Stimulated activated CD8-positive, alpha-beta memory T cell treated with anti-CD3 and anti-CD28 coated beads, Interleukin-7, amount 100 ng/mL, for 4 hours (primary cell): ENCODE data around the gene ARHGDIA.
"Not testable (repeated sequence)": the region's sequence is repeated elsewhere in the genome, so short reads cannot be mapped to it uniquely, and the experiment has no call there.

Source experiments
- DNase-seq, 2 donors: peaks; one replicate each; pipeline ENCODE4 v3.0.0-alpha.2; 2020; ENCODE audit warnings: low read depth in 2 of 2

ARHGDIA gene

DNA sequence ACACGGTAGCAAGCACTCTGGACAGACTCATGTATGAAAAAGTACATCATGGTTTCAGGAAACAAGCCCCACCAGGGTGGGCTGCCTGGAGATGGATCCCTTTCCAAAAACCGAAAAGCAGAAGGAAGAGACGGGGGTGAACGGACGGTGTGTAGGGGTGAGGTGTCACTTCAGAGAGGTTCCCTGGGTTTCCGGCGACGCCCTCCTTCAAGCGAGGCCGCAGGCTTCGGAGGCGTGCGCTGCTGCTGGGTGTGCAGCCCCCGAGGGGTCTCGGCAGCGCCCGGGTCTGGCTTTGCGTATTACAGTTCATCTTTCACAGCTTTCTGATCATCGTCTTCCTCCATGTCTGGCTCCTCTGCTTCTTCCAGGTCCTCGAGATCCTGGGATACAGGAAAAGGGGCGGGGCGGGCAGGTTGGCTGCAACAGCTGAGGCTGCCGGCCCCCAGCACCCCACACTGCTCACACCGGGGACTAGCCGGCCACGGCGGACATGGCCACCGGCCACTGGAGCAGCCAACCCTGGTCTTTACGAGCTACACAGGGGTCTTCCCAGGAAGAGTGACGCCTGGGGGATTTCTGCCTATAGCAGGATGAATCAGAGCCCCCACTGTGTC lies 27.3 kb downstream of the ARHGDIA start:
- no peak for DNase-seq

DNA sequence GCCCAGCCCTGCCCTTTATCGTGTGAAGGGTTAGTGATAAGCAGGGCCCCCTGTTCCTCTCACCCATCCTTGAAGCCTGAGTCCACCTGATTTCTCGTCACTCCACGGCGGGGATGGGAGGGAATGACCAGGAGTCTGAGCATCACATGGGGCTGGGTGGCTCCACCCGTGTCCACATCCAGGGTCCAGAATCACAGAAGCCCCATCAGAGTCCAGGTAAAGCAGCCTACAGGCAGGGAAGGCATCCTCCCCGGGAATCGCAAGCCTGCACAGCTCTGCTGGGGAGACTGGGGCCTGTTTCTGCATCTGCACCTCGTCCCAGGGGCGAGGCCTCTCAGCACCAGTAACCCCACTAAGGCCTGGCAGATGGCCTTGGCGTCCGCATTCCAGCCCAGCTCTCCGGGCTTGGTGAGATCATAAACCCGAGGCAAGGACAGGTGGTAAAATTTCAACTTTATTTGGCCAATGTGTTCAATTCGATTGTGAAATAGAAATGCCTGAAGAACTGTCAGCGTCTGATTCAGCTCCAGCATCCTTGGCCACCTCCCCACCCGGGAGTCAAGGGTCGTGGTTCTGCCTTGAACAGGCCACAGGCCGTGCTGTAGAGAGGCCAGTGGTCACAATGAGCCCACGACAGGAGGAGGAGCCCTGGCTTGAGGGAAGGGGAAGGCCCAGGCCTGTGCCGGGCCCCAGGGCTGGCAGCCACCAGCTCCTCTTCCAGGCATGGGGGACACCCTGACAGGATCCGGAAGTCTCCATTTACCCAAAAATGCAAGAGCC lies 28.2 kb downstream of the ARHGDIA start:
- no peak for DNase-seq

DNA sequence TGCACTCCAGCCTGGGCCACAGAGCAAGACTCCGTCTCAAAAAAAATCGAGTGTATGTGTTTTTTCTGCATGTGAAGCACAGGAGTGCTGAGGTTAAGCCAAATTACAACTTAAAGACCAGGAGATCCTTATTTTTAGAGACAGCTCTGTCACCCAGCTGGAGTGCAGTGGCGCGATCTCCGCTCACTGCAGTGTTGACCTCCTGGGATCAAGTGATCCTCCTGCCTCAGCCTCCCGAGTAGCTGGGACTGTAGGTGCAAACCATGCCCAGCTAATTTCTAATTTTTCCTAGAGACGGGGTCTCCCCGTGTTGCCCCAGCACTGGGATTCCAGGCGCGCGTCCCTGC lies 28.8 kb downstream of the ARHGDIA start:
- DNase-seq: no peak

DNA sequence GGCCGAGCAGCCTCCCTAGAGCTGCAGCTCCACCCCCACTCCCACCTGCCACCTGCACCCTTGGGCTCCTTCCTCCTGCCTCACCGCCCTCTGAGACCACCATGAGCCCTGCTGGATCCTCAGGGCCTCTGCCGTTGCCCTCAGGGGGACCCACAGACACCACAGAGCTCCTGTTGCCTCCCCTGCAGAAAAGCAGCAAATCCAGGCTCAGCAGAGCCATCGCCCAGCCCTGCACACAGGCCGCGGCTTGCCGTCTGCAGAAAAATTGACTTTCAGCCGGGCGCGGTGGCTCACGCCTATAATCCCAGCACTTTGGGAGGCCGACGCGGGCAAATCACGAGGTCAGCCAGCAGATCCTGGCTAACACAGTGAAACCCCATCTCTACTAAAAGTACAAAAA lies 29.3 kb downstream of the ARHGDIA start:
- no peak for DNase-seq

DNA sequence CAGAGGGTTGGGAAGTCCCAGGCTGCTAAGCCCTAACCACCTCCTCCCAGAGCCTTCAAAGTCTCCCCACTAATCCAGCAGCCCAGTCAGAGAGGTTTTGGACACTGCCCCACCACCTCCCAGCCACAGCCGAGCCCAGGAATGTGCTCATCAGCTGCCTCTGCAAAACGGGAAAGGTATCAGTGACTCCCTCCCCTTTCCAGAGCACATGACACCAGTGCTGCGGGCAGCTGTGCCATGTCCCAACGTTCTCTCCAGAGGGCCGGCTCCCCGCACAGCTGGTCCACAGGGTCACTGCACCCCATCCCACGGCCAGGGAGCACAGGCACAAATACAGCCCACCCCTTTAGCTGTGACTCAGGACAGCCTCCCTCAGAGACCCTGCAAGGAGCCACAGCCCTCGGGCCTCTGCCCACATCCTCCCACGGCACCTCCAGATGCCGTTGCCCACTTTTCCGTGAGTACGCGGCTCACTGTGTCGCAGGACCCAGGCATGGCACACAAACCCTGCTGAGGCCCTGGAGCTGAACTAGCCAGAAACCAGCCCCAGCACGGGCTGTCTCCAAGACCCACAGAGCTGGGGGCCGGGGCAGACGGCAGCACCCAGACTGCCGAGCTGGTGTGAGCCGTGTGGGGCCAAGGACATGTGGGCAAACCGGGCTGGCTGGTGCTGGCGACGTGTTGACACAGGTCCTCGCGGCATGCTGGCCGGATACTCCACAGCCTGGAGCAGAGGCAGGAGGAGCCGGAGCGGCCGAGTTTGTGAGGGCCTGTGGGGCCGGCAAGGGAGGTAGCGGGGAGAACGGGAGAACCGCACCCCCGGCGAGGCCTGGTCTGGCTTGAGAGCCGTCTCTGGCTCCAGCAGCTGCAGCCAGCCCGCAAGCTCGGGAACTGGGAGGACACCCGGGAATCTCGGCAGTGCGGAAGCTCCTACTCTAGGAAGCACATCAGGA lies 30.0 kb downstream of the ARHGDIA start:
- DNase-seq: no peak

DNA sequence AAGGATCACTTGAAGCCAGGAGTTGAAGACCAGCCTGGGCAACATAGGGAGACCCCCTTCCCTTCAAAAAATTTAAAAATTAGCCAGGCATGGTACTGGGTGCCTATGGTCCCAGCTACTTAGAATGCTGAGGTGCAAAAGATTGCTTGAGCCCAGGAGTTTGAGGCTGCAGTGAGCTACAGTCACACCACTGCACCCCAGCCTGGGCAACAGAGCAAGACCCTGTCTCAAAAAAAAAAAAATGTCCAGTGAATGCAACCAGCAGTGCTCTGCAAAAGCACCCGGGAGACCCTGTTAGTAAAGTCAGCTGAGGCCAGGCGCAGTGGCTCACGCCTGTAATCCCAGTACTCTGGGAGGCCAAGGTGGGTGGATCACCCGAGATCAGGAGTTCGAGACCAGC lies 31.1 kb downstream of the ARHGDIA start:
- not testable (repeated sequence) for DNase-seq

DNA sequence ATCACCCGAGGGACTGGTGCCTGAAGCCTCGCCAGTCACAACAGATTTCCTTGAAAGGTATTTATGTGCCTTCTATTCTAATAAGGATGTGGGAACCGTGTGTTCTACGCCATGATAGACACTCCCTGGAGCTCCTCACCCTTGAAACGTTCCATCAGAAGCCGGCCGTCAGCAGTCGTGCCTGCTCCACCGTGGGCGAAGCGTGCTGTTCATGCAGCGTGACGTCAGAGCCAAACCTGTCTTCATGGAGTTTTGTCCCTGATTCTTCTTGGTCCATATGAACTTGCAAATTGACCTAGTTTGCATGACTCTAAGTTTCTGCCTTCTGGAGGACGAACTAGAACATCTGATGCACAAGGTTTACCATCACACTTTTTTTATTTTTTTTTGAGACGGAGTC lies 31.8 kb downstream of the ARHGDIA start:
- no peak for DNase-seq

DNA sequence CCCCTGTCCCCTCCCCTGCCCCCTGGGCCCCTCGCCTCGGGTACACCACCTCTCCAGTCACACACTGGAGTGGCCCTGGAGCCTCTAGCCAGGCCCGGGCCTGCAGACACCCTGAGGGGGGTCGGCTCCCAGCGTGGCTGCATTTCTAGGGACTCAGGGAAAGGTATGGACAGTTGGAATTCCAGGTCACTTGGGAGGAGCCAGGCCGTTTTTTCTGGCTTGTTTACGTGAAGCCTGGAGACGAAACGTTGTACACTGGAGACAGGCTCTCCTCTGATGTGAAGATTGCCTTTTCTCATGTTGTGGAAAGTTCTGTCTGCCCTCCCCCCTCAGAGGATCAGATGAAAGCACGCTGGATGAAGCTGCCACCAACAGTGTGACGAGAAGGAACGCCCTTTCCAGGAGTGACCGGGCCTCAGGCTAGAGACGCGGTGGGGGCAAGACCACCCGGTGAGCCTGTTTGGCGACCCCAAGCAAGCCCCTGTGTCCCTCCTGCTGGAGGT lies 32.3 kb downstream of the ARHGDIA start:
- DNase-seq: no peak

DNA sequence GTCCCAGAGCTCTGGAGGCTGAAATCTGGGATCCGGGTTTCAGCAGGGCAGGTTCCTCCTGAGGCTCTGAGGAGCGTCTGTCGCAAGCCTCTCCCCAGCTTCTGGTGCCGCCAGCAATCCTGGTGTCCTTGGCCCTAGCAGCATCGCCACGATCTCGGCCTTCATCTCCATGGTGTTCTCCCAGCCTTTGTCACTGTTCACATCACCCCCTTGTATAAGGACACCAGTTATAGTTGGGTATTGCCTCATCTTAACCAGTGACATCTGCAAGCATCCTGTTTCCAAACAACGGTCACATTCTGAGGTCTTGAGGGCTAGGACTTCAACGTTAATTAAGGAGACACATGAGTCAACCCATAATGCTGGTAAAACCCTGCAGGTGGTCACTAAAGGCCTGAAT lies 33.5 kb downstream of the ARHGDIA start:
- no peak for DNase-seq

DNA sequence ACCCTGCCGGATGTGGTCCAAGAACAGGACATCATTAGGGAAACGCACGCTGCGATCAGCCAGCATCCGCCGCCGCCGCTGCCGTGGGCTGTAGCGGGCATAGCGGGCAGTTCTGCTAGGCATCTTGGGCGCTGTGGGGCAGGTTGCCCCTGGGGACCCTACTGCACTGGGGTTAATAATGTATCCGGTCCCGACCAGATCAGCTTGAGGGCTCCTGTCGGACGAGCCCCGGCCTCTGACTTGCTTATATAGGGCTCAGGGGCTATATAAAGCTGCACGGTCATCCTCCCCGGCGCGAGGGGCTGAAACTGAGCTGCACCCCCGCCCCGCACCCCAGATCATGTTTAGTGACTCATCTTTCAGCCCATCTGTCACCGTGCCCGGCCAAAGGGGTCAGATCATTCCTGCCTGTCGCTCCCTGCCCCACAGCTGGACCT lies 36.3 kb downstream of the ARHGDIA start, which contains the start of gene PPP1R27:
TSS of gene PPP1R27 (minus strand) at position 220 of the 437 bp plus-strand sequence. CDS start at position 123, 97 bp downstream.
- DNase-seq: no peak

DNA sequence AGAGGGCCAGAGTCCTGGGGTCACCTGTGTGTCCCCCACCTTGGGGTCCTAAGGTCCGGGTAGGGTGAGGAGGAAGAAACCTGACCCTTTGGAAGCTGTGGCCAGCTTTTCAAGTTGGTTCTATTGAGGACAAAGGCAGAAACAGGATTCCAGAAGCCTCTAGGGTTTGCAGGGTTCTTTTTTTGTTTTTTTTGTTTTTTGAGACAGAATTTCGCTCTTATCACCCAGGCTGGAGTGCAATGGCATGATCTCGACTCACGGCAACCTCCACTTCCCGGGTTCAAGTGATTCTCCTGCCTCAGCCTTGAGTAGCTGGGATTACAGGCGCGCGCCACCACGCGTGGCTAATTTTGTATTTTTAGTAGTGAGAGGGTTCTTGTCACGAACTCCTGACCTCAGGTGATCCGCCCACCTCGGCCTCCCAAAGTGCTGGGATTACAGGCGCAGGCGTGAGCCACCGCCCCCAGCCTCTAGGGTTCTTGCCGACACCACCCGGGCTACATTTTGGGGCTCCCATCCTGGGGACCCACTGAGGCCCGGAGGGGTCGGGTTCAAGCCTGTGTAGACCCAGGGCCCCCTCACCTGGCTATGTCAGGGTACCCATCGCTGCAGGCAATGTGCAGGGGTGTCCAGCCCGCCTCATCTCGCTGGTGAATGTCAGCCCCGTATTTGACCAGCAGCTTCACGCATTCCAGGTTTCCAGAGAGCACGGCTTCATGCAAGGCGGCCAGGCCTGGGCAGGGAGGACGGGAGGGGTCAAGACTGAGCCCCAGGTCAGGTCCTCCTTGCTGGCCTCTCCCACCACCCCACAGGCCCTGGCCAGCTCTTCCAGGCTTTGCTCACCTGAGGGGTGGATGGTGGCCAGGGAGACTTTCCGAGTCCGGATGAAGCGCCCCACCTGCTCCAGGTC lies 37.0 kb downstream of the ARHGDIA start:
- DNase-seq: no peak

DNA sequence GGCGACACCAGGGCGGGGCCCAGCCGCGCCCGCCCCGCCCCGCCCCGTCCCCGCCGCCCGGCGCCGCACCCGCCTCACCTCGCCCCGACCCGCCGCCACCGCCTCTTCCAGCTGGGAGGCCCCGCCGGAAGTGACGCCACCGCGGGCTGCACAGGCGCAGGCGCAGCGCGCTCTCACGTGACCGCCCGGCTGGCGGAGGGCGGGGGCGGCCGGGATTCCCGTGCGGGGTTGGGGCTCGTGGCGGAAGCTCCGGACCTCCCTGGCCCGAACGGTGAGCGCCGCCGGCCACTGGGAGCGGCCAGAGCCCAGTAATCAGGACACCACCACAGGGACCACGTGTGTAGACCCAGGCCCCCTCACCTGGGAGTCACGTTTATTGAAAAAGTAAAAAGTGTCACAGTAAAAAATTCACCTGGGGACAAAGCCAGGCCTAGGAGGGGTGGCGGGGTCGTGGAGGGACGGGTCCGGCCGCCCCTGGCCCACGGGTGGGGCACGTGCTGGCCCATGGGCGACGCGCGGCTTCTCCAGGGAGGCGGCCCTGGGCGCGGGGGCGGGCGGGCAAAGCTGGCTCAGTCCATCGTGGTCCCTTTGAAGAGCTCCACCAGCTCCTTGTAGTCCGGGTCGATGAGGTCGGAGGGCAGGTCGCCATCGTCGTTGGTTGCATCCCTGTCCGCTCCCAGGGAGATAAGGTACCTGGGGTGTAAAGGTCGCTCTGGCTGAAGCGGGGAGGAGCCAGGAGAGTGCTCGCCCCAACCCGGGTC lies 37.8 kb downstream of the ARHGDIA start, which contains the start of gene MCRIP1:
TSS of gene MCRIP1 (minus strand) at position 132 of the 761 bp plus-strand sequence. CDS start 8,785 bp downstream, outside the sequence.
- DNase-seq: peak; percentile 85 to 95

DNA sequence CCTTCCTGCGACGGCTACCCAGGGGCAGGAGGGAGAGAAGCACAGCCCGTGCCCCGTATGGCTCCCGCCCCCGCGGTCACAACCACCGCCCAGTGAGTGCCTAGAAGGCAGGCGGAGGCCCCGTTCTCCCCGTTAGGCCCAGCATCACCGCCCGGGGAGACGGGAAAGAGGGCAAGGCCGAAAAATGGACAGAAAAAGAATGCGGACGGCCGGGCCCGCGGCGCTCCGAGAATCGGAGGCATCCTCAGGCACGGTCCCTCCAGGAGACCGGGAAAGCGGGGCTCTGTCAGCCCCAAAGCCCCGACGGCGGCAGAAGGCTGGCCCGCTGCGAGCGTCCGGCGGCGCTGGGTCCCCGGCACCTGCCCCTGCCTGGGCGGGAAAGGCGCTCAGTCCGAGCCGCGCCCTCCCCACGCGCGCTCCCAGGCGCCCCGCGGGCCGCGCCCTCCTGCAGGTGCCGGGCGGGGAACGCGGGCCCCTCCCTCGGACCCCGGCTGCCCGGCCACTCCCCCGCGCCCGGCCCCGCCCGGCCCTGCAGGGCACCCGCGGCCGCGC lies 38.5 kb downstream of the ARHGDIA start:
- peak in 1 of 2 donors; percentile 42 for DNase-seq

DNA sequence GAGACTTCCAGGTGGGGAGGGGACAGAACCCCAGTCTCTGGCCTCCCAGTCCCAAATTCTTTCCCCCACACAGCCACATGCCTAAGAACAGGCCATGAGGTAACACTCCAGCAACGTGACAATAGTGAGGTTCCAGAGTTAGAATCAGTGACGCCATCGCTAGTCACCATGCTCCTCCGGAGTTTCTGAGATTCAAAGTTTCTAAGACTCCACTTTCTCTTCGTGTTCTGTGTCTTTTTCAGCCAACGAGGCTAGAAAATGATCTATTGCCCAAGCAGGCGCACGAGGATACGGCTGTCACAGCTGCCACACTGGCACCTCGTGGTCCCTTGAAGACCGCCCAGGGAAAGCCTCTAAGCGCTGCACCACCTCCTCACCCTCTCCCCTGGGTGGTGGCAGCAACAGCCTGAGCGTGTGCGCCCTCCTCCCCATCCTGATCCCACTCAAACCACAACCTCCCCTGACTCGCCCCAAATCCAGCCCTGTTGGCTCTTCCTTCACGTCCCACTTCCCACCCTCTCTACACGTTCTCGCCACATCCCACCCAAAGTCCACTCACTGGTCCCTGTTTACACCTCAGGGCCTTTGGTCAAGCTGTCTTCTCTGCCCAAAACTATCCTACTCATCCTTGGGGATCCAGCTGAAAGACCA lies 39.1 kb downstream of the ARHGDIA start:
- DNase-seq: peak in 1 of 2 donors; percentile 49

DNA sequence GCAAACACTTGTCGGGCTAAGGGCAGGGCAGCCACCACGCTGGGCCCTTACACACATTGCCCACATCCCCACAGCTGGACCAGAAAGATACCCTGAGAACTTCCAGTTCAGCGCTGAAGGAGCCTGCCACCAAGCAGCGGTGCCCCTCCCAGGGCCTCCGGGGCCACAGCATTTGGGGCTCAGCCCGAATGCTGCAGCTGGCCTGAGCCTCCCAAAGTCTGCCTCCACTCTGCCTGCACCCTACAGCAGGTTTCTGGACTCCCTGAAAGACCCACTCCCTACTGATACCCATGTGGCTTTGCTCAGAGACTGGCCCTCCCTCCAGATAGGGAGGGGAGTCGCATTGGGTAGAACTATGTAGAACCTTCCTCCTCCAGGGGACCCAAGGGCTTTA lies 39.6 kb downstream of the ARHGDIA start:
- no peak for DNase-seq

DNA sequence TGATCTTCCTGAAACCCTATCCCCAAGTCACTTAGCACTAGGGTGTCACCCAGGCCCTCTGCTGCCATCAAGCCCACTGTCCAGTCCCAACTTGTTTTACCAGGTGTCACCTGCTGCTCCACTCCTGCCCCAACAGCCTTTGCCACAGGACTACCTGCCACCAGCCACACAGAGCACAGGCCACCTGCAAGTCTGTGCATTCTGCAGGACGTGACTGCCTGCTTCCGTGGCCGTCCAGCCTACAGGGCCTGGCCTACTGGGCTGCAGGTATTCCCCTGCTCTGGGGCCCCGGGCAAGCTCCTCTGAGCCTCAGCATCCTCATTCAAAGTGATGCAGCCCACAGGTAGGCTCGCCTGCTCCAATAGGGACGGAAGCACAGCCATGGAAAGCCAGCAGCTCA lies 41.3 kb downstream of the ARHGDIA start:
- DNase-seq: no peak

DNA sequence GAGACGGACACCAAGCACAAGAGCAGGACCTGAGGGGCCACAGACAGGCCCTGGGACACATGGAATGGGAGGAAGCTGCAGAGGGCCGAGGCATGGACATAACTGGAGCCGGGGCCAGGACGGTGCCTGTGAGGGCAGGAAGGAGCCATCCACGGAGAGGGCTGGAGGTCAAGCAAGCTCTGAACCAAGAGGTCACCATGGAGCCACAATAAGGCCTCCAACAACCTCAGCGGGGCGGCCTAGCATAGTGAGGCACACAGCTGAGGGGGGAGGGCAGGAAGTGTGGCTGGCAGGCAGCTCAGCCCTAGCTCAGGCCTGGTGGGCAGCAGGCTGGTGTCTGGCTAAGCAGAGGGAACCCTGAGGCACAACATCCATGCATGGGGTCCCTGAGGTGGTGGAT lies 42.5 kb downstream of the ARHGDIA start:
- no peak for DNase-seq

DNA sequence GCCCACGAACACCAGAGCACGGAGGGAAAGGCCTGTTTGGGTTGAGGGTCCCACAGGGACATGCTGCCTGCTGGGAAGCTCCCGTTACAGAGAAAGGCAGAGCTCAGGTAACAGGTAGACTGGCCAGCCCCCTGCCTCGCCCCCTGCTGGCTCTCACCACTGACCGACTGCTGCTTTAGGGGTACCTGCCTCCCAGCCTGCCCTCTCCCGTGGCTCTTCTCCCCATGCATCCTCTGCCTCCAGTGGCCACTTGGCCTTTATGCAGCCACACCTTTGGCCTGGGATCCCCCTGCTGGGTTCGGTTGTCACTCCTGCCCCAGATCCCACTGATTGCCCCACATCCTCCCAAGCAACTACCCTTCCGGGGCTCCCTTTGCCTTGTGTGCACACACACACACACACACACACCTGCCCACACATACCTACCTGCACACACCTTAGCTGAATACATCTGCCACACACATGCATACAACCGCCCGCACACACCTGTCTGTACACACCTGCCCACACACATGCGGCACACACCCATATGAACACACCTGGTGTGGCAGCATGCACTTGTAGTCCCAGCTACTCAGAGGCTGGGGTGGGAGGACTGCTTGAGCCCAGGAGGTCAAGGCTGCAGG lies 45.2 kb downstream of the ARHGDIA start:
- no peak for DNase-seq

DNA sequence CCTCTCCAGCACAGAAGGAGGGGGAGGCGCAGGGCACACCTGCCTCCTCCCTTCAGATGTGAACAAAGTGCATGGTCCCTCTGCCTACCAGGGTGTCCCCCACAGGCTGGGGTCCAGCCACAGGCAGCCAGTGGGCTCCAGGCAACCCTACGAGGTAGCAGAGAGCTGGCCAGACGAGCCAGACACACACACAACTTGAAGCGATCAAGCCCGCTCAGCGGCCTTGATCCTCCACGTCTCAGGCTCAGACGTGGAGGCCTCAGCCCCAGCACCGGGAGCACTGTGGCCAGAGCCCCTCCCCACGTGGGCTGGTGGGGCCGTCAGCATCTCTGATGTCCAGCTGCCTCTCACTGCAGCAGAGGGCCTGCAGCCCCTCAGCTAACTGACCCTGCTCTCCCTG lies 46.5 kb downstream of the ARHGDIA start:
- no peak for DNase-seq
